ENCODE results near the gene FEM1B.
"Not testable (repeated sequence)": the region's sequence is repeated elsewhere in the genome, so short reads cannot be mapped to it uniquely, and the experiment has no call there.

Gene FEM1B

GRCh38 chr15:68277603-68278344, at the start of gene FEM1B:
TSS of gene FEM1B (plus strand) at chr15:68277745. CDS start at chr15:68278418, 673 bp downstream.
- peak; percentile 78 to 81 for DNase-seq (ENCODE audit: extremely low read depth in 1 of 2, low read depth in 1 of 2)

GRCh38 chr15:68228143-68228970, 49.2 kb upstream of the FEM1B start:
- no peak for DNase-seq (ENCODE audit: extremely low read depth in 1 of 2, low read depth in 1 of 2)

GRCh38 chr15:68228971-68229385, 48.6 kb upstream of the FEM1B start:
- no peak for DNase-seq (ENCODE audit: extremely low read depth in 1 of 2, low read depth in 1 of 2)

GRCh38 chr15:68229386-68230156, 48.0 kb upstream of the FEM1B start, which contains the start of gene CLN6:
TSS of gene CLN6 (minus strand) at chr15:68229728. CDS start at chr15:68229584, 144 bp downstream.
- DNase-seq (ENCODE audit: extremely low read depth in 1 of 2, low read depth in 1 of 2), result peak; percentile 70 to 76

GRCh38 chr15:68230157-68231100, 47.1 kb upstream of the FEM1B start:
- no peak for DNase-seq (ENCODE audit: extremely low read depth in 1 of 2, low read depth in 1 of 2)

- no peak for DNase-seq (ENCODE audit: extremely low read depth in 1 of 2, low read depth in 1 of 2)
These were observed 46.3 kb upstream of the FEM1B start for GRCh38 chr15:68231102-68231818.

GRCh38 chr15:68232449-68232848, 45.1 kb upstream of the FEM1B start:
- no peak for DNase-seq (ENCODE audit: extremely low read depth in 1 of 2, low read depth in 1 of 2)

- DNase-seq (ENCODE audit: extremely low read depth in 1 of 2, low read depth in 1 of 2), result no peak
These were observed 44.6 kb upstream of the FEM1B start for GRCh38 chr15:68232937-68233336.

GRCh38 chr15:68234060-68234459, 43.5 kb upstream of the FEM1B start:
- DNase-seq (ENCODE audit: extremely low read depth in 1 of 2, low read depth in 1 of 2), result no peak

- DNase-seq (ENCODE audit: extremely low read depth in 1 of 2, low read depth in 1 of 2), result not testable (repeated sequence)
These were observed 43.0 kb upstream of the FEM1B start for GRCh38 chr15:68234520-68234919.

GRCh38 chr15:68235022-68235421, 42.5 kb upstream of the FEM1B start:
- DNase-seq (ENCODE audit: extremely low read depth in 1 of 2, low read depth in 1 of 2), result no peak

- DNase-seq (ENCODE audit: extremely low read depth in 1 of 2, low read depth in 1 of 2), result no peak
These were observed 38.5 kb upstream of the FEM1B start for GRCh38 chr15:68239025-68239424.

- DNase-seq (ENCODE audit: extremely low read depth in 1 of 2, low read depth in 1 of 2), result no peak
These were observed 36.2 kb upstream of the FEM1B start for GRCh38 chr15:68241088-68241935.

GRCh38 chr15:68244235-68244634, 33.3 kb upstream of the FEM1B start:
- DNase-seq (ENCODE audit: extremely low read depth in 1 of 2, low read depth in 1 of 2), result no peak

GRCh38 chr15:68249058-68249713, 28.4 kb upstream of the FEM1B start:
- DNase-seq (ENCODE audit: extremely low read depth in 1 of 2, low read depth in 1 of 2), result no peak

- DNase-seq (ENCODE audit: extremely low read depth in 1 of 2, low read depth in 1 of 2), result no peak
These were observed 24.5 kb upstream of the FEM1B start for GRCh38 chr15:68252925-68253534.

GRCh38 chr15:68256675-68257450, 20.7 kb upstream of the FEM1B start:
- DNase-seq (ENCODE audit: extremely low read depth in 1 of 2, low read depth in 1 of 2), result peak; percentile 35 to 40

Measured in stimulated activated CD8-positive, alpha-beta memory T cell treated with anti-CD3 and anti-CD28 coated beads, Interleukin-7, amount 100 ng/mL, for 48 hours (primary cell).